GM15510 (cell line): ENCODE data around the gene OS9.

Experiments
- POLR2A ChIP-seq: IDR thresholded peaks from 3 replicates; pipeline ENCODE4 v1.6.1; 2011; ENCODE audit warnings: borderline replicate concordance; ENCODE audit not compliant: insufficient read length; ENCODE audit errors: extremely low read depth

Gene OS9

GRCh38 chr12:57722716-57723629 is 29.0 kb downstream of the OS9 start:
- no peak for TF ChIP-seq POLR2A

DNA sequence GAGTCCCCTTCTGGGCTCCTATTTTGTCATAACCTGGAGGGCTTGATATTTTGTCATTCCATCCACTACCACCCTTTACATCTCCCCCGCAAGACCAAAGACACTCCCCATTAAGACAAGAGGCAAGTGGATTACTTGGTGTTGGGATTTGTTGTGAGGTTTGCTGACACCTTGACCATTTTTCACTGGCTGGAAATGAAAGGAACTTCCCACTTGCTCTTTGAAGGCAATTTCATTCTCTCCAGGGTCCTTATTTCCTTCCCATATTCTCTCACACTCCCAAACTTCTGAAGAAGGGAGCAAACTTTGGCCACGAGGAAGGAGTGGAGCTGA is 29.7 kb downstream of the OS9 start:
- TF ChIP-seq POLR2A: no peak

- TF ChIP-seq POLR2A: no peak
Measured at GRCh38 chr12:57724003-57724935, 30.3 kb downstream of the OS9 start.

DNA sequence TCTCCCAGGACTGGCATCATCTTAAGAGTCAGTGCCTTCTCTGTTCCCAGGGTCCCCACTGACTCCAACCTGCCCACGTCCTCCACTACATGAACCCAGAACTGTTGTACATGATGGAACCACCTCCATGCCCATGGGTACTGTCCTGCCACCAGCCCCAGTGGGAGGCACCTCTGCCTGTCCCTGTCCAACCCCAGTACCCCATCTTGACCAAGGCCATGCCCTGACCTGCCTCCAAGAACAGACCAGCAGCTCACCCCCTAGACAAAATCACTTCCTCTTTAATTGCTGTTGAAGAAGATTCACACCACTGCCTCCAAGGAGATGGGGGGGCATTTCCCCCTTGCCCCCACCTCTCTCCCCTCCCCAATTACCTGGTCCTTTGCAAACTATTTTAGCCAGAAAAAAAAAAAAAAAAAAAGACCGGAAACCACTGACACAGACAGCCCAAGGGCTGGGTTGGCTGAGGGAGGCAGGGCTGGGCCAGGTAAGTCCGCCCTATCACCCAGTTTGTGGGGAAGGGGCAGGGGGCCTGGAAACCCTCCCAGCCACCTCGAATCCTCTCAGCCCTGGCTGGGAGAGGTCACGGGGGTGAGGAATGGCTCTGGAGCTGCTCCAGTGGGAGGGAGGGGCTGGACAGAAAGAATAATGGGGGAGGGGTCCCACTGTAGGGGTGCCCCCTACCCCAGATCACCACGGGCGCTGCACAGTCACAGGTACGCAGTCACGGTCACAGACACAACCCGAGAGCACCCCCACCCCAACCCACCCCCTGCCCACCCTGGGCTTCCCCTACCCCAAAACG is 31.2 kb downstream of the OS9 start:
- no peak for TF ChIP-seq POLR2A

DNA sequence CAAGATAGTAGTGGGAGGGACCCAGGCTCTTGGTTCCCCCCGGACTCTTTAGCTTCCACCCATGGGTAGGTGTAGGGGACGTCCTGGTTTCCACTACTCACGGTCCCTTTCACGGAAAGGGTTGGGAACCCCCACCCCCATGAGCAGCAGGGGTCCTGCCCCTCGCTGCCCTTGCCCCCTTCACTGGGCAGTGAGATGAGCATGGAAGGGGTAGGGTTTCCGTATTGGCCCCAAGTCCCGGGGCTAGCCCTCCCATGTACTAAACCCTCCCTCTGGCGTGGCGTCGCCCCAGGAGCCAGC is 31.9 kb downstream of the OS9 start:
- TF ChIP-seq POLR2A: no peak

GRCh38 chr12:57726151-57726883 is 32.4 kb downstream of the OS9 start:
- TF ChIP-seq POLR2A: no peak

GRCh38 chr12:57726884-57727757 is 33.2 kb downstream of the OS9 start:
- TF ChIP-seq POLR2A: no peak

- TF ChIP-seq POLR2A: no peak
Measured at GRCh38 chr12:57727758-57728395, 33.9 kb downstream of the OS9 start.

DNA sequence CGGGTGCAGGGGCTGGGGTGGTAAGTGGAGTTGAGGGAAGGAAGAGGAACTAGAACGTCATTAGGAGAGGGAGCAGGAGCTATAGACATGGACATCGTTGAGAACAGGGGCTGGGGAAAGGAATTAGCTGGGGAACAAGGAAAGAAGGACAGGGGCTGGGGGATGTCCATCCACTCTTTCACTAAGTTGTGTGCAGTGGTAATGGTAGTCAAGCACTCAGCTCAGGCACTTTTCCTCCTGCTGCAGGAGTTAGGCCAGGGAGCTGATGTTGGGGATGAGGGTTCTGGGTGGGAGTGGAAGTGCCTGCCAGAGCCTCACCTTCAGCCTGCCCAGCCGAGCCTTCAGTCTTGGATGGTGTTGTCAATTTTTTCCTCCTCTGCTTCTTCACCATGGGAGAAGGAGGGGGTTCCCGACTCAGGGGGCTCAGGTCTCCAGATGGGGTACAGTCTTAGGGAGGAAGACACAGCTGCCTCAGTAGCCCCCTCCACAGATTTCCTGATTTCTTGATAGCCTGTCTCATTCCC is 35.5 kb downstream of the OS9 start:
- TF ChIP-seq POLR2A: no peak

GRCh38 chr12:57730336-57731067 is 36.6 kb downstream of the OS9 start:
- TF ChIP-seq POLR2A: no peak

GRCh38 chr12:57731411-57732080 is 37.6 kb downstream of the OS9 start:
- no peak for TF ChIP-seq POLR2A
